Measurements from ENCODE around the gene GRIK3. TPM values are rescaled to one million over a fixed set of nuclear protein-coding genes. Genes with fewer than 3 reads are reported as not detected.

Gene GRIK3
- total and polyA plus RNA-seq, 2 of the 8 experiments (the other 6 are each of a cell fraction or from before 2014, with no cell fraction given), result 2.1 to 3.4 TPM

DNA sequence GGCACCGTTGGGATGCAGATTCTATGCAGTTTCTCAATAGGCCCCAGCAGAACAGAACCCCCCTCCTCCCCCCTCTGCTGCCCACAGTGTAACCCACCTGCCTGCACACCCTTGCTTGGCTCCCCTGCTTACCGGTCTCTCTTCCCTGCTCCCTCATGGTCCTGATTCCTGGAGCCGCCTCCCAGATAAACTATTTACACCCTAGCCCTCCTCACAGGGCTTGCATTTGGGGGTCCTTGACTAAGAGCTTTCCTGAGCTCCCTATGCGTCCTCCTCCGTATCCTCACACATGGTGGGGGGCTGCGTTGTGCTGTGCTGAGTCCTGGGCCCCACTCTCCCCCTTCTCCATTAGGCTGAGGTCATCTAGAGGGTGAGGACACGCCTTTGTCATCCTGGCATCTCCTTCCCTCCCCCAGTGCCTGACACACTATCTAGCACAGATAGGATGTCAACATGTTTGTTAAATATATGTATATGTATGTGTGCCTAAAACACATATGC, 121.9 kb downstream of the GRIK3 start:
- no peaks in the 10 kb centered on the region for H4K20me1 ChIP-seq (replicated peaks in 1 of 2; ENCODE audit: control insufficient read depth in 1 of 2, insufficient read depth in 2 of 2, low read length in 2 of 2)
- no peak overlapping the region for H2BK120ac ChIP-seq (replicated peaks; ENCODE audit: low read depth, low read length)
- H3K27ac ChIP-seq (ENCODE audit: low read depth, low read length), result no peak overlapping the region
- H2BK12ac ChIP-seq (ENCODE audit: low read depth, low read length), result no peak overlapping the region
- no peak overlapping the region; the same call in 1 of the 2 replicates for H2BK5ac ChIP-seq (ENCODE audit: low read depth, low read length)
- no peak overlapping the region for H4K91ac ChIP-seq (replicated peaks; ENCODE audit: insufficient read length, low read length)
- H3K79me1 ChIP-seq (ENCODE audit: low read depth, low read length), result no peaks in the 10 kb centered on the region
- no peak overlapping the region for H3K56ac ChIP-seq (replicated peaks; ENCODE audit: insufficient read length, low read depth, low read length)
- POLR2A ChIA-PET (ENCODE audit: partially characterized antibody), result no interaction called here
- H3K4ac ChIP-seq (replicated peaks; ENCODE audit: insufficient read length, low read depth, low read length), result no peak overlapping the region
- no peak for DNase-seq (ENCODE audit: low read depth in 1 of 2, low spot score in 2 of 2)
- no peak overlapping the region for H3K4me2 ChIP-seq (ENCODE audit: insufficient read depth in 1 of 2, low read depth in 2 of 2, low read length in 2 of 2)
- H3K36me3 ChIP-seq (ENCODE audit: control insufficient read depth in 2 of 4, insufficient read depth in 4 of 4, low read length in 3 of 4), result no peaks in the 10 kb centered on the region
- H3K18ac ChIP-seq (ENCODE audit: extremely low read depth, low read length), result no peak overlapping the region
- no peak overlapping the region for H2BK15ac ChIP-seq (ENCODE audit: low read length)
- no peak overlapping the region for H2BK20ac ChIP-seq (ENCODE audit: low read length)
- no peak overlapping the region for H4K5ac ChIP-seq (ENCODE audit: insufficient read length, low read depth, low read length)
- H3K23ac ChIP-seq (ENCODE audit: insufficient read length), result no peak overlapping the region
- no peak overlapping the region for H3K9ac ChIP-seq (replicated peaks in 1 of 4; ENCODE audit: extremely low read depth in 1 of 4, low read depth in 3 of 4, low read length in 3 of 4)
- H3K23me2 ChIP-seq (ENCODE audit: low read depth, low read length), result no peaks in the 10 kb centered on the region; the same call in 1 of the 2 replicates
- no peaks in the 10 kb centered on the region for H3K79me2 ChIP-seq (ENCODE audit: control insufficient read depth in 1 of 2, insufficient read depth in 2 of 2, low read length in 2 of 2)
- H3K9me3 ChIP-seq (ENCODE audit: insufficient read depth in 2 of 2, low read depth in 1 of 2, low read length in 1 of 2), result peaks cover 10 to 13% of the 10 kb centered on the region in 2 experiments
- no peak overlapping the region for H2AFZ ChIP-seq (ENCODE audit: low read length)
- peaks cover 0 to 3% (median 2%) of the 10 kb centered on the region in 4 experiments; a peak in 3 of 7 replicates for H3K4me1 ChIP-seq (replicated peaks in 1 of 4; ENCODE audit: control insufficient read depth in 3 of 4, insufficient read depth in 4 of 4, low read length in 3 of 4)
- no peak overlapping the region for H3K14ac ChIP-seq (ENCODE audit: insufficient read length)
- CTCF ChIA-PET (ENCODE audit: partially characterized antibody), result interaction anchor here (1.0 to 2.7 kb wide), 4 partner anchors 12 to 97 kb away, joined by 4 to 16 read pairs (median 4); no protein-coding TSS in a partner anchor
- no peaks in the 10 kb centered on the region; a peak in 1 of 7 replicates for H3K27me3 ChIP-seq (replicated peaks in 1 of 4; ENCODE audit: control insufficient read depth in 3 of 4, extremely low read depth in 1 of 4, insufficient read depth in 3 of 4, low read length in 3 of 4)
- FAIRE-seq, result no peak
- no peak overlapping the region for H3K4me3 ChIP-seq (ENCODE audit: extremely low read depth in 1 of 4, insufficient read depth in 2 of 4, low read depth in 3 of 4, low read length in 4 of 4)
- H4K8ac ChIP-seq (ENCODE audit: extremely low read depth, insufficient read depth, low read length), result no peak overlapping the region
- 84% methylated on average over 7 of the region's 7 CpGs; no CpG with 5 or more reads in 1 of the 2 experiments for WGBS, 2 experiments (ENCODE audit: extremely low coverage in 1 of 2, insufficient coverage in 1 of 2, insufficient read length in 1 of 2, insufficient replicate concordance in 2 of 2, low coverage in 1 of 2, low lambda C conversion rate in 2 of 2, missing lambda C conversion rate in 1 of 2)
- no peak overlapping the region for H2AK5ac ChIP-seq (ENCODE audit: low read depth, low read length)
- TF ChIP-seq, protein P1, sequence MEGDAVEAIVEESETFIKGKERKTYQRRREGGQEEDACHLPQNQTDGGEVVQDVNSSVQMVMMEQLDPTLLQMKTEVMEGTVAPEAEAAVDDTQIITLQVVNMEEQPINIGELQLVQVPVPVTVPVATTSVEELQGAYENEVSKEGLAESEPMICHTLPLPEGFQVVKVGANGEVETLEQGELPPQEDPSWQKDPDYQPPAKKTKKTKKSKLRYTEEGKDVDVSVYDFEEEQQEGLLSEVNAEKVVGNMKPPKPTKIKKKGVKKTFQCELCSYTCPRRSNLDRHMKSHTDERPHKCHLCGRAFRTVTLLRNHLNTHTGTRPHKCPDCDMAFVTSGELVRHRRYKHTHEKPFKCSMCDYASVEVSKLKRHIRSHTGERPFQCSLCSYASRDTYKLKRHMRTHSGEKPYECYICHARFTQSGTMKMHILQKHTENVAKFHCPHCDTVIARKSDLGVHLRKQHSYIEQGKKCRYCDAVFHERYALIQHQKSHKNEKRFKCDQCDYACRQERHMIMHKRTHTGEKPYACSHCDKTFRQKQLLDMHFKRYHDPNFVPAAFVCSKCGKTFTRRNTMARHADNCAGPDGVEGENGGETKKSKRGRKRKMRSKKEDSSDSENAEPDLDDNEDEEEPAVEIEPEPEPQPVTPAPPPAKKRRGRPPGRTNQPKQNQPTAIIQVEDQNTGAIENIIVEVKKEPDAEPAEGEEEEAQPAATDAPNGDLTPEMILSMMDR (IDR thresholded peaks at IDR 0.05; ENCODE audit: control extremely low read depth in 1 of 3, insufficient read depth in 1 of 3, low read depth in 1 of 3, low read length in 3 of 3), result no peak
- TF ChIP-seq CBX8 (IDR thresholded peaks at IDR 0.05; ENCODE audit: borderline replicate concordance, low read depth, low read length), result no peak
- no peak for TF ChIP-seq SIRT6 (IDR thresholded peaks at IDR 0.05; ENCODE audit: low read length)
- no peak for TF ChIP-seq KDM1A (IDR thresholded peaks at IDR 0.05; ENCODE audit: borderline replicate concordance, low read length)
- TF ChIP-seq SRF (IDR thresholded peaks at IDR 0.05; ENCODE audit: low read depth, low read length), result no peak
- no peak for TF ChIP-seq TAF1 (IDR thresholded peaks at IDR 0.05; ENCODE audit: low read depth, low read length)
- TF ChIP-seq SIN3A (conservative IDR thresholded peaks at IDR 0.05 in 1 of 2, IDR thresholded peaks at IDR 0.05 in 1 of 2; ENCODE audit: low read depth in 1 of 2, low read length in 2 of 2), result no peak
- TF ChIP-seq, protein P2, sequence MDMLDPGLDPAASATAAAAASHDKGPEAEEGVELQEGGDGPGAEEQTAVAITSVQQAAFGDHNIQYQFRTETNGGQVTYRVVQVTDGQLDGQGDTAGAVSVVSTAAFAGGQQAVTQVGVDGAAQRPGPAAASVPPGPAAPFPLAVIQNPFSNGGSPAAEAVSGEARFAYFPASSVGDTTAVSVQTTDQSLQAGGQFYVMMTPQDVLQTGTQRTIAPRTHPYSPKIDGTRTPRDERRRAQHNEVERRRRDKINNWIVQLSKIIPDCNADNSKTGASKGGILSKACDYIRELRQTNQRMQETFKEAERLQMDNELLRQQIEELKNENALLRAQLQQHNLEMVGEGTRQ (IDR thresholded peaks at IDR 0.05; ENCODE audit: low read length), result no peak
- TF ChIP-seq ASH2L (IDR thresholded peaks at IDR 0.05; ENCODE audit: low read length), result no peak
- no peak for TF ChIP-seq EGR1 (IDR thresholded peaks at IDR 0.05; ENCODE audit: borderline replicate concordance, low read depth, low read length)
